Activated naive CD4-positive, alpha-beta T cell treated with anti-CD3 and anti-CD28 coated beads for 36 hours (primary cell): ENCODE data around the gene IQCH. TPM values are rescaled to one million over a fixed set of nuclear protein-coding genes. Genes with fewer than 3 reads are reported as not detected.

Experiments used
- CTCF ChIA-PET: fragments of 350-600 bp; sonication (Branson Sonifier 250); formaldehyde crosslinking; loops from one replicate; lab custom pipeline; 2021; ENCODE audit warnings: antibody characterized with exemption; lab: Charles Lee
- DNase-seq: peaks from one replicate; pipeline ENCODE4 v3.0.0-alpha.2; 2020
- H3K27ac Mint-ChIP-seq: one replicate; pipeline ENCODE4 v1.8.0; 2021; ENCODE audit warnings: mild to moderate bottlenecking, mixed read lengths
- H3K27me3 Mint-ChIP-seq: one replicate; pipeline ENCODE4 v1.8.0; 2021; ENCODE audit warnings: low read depth, mixed read lengths
- H3K36me3 Mint-ChIP-seq: one replicate; pipeline ENCODE4 v1.8.0; 2021; ENCODE audit warnings: low read depth, mixed read lengths
- H3K4me1 Mint-ChIP-seq: one replicate; pipeline ENCODE4 v1.8.0; 2021; ENCODE audit warnings: low read depth, mixed read lengths
- H3K4me3 Mint-ChIP-seq: one replicate; pipeline ENCODE4 v1.8.0; 2021; ENCODE audit warnings: mild to moderate bottlenecking, moderate library complexity, mixed read lengths
- H3K9me3 Mint-ChIP-seq: one replicate; pipeline ENCODE4 v1.8.0; 2021; ENCODE audit warnings: mixed read lengths
- intact Hi-C: fragments of 100-400 bp; cut with micrococcal nuclease; formaldehyde crosslinking; loops from one replicate; pipeline ENCODE4 v1.15.1; 2023
- total RNA-seq, 2 experiments: library from RNA; stranded (reverse); gene quantifications; one replicate each; pipeline ENCODE4 v1.2.3, GENCODE V29; 2021

The IQCH gene
- total RNA-seq, 2 experiments from 2014 or later, result 0.98 to 1.4 TPM

- no peak for DNase-seq
- intact Hi-C loops, result loop anchor here (1.0 to 5.0 kb wide), 6 partner anchors 17 to 707 kb away; partner anchors contain the start of genes CLN6 and RNU6-1
- peak overlapping the region; percentile 92 for H3K4me3 Mint-ChIP-seq
- CTCF ChIA-PET, result interaction anchor here (0.6 to 1.9 kb wide), 4 partner anchors 11 to 314 kb away, joined by 3 to 4 read pairs (median 4); partner anchors contain the start of gene MAP2K5
- no peaks in the 10 kb centered on the region for H3K9me3 Mint-ChIP-seq
- peak overlapping the region; percentile 95 for H3K27ac Mint-ChIP-seq
- peaks cover 23% of the 10 kb centered on the region for H3K4me1 Mint-ChIP-seq
- H3K36me3 Mint-ChIP-seq, result peaks cover 3% of the 10 kb centered on the region
- H3K27me3 Mint-ChIP-seq, result no peaks in the 10 kb centered on the region
These were observed 267.4 kb downstream of the IQCH start for GRCh38 chr15:67521783-67522568.

- Mint-ChIP-seq H3K27me3 (no peaks in the 10 kb centered on the region), H3K36me3 (peaks cover 3% of the 10 kb centered on the region), H3K4me1 (peaks cover 23% of the 10 kb centered on the region), H3K9me3 (no peaks in the 10 kb centered on the region), H3K27ac (no peak overlapping the region), H3K4me3 (peak overlapping the region; percentile 29)
- CTCF ChIA-PET, result interaction anchor here (0.6 kb wide), 1 partner anchor 239 kb away, joined by 8 read pairs; no protein-coding TSS in a partner anchor
- no peak for DNase-seq
- intact Hi-C loops, result loop anchor here (5.0 kb wide), 2 partner anchors 239 to 281 kb away; no protein-coding TSS in a partner anchor
These were observed 268.7 kb downstream of the IQCH start for GRCh38 chr15:67523330-67523729.

GRCh38 chr15:67524235-67524634 lies 269.6 kb downstream of the IQCH start:
- intact Hi-C loops, result loop anchor here (5.0 kb wide), 2 partner anchors 238 to 282 kb away; no protein-coding TSS in a partner anchor
- no peaks in the 10 kb centered on the region for H3K27me3 Mint-ChIP-seq
- no peak overlapping the region for H3K4me3 Mint-ChIP-seq
- H3K4me1 Mint-ChIP-seq, result peaks cover 23% of the 10 kb centered on the region
- peaks cover 3% of the 10 kb centered on the region for H3K36me3 Mint-ChIP-seq
- H3K27ac Mint-ChIP-seq, result no peak overlapping the region
- CTCF ChIA-PET, result interaction anchor here (0.7 to 1.1 kb wide), 3 partner anchors 67 to 312 kb away, joined by 3 to 5 read pairs (median 3); no protein-coding TSS in a partner anchor
- DNase-seq, result no peak
- H3K9me3 Mint-ChIP-seq, result no peaks in the 10 kb centered on the region

- CTCF ChIA-PET, result no interaction called here
- H3K4me3 Mint-ChIP-seq, result no peak overlapping the region
- H3K27me3 Mint-ChIP-seq, result no peaks in the 10 kb centered on the region
- peaks cover 3% of the 10 kb centered on the region for H3K36me3 Mint-ChIP-seq
- H3K4me1 Mint-ChIP-seq, result peaks cover 15% of the 10 kb centered on the region
- no peak overlapping the region for H3K27ac Mint-ChIP-seq
- no peaks in the 10 kb centered on the region for H3K9me3 Mint-ChIP-seq
- intact Hi-C loops, result no loop called here
- DNase-seq, result no peak
These were observed 273.9 kb downstream of the IQCH start for GRCh38 chr15:67528513-67528912.

GRCh38 chr15:67531379-67531914 lies 276.9 kb downstream of the IQCH start:
- intact Hi-C loops, result no loop called here
- Mint-ChIP-seq H3K9me3 (no peaks in the 10 kb centered on the region), H3K27ac (no peak overlapping the region), H3K27me3 (no peaks in the 10 kb centered on the region), H3K4me3 (no peak overlapping the region), H3K4me1 (peaks cover 9% of the 10 kb centered on the region), H3K36me3 (no peaks in the 10 kb centered on the region)
- DNase-seq, result no peak
- CTCF ChIA-PET, result no interaction called here

GRCh38 chr15:67533873-67534272 lies 279.3 kb downstream of the IQCH start:
- CTCF ChIA-PET, result no interaction called here
- Mint-ChIP-seq H3K36me3 (no peaks in the 10 kb centered on the region), H3K4me3 (no peak overlapping the region), H3K27me3 (no peaks in the 10 kb centered on the region), H3K4me1 (peaks cover 11% of the 10 kb centered on the region), H3K9me3 (no peaks in the 10 kb centered on the region), H3K27ac (no peak overlapping the region)
- DNase-seq, result no peak
- intact Hi-C loops, result no loop called here

- DNase-seq, result no peak
- Mint-ChIP-seq H3K36me3 (no peaks in the 10 kb centered on the region), H3K4me1 (peaks cover 16% of the 10 kb centered on the region), H3K4me3 (no peak overlapping the region), H3K27me3 (no peaks in the 10 kb centered on the region), H3K9me3 (no peaks in the 10 kb centered on the region), H3K27ac (no peak overlapping the region)
- intact Hi-C loops, result no loop called here
- CTCF ChIA-PET, result no interaction called here
These were observed 279.8 kb downstream of the IQCH start for GRCh38 chr15:67534360-67534759.

- no peak overlapping the region for H3K27ac Mint-ChIP-seq
- peaks cover 23% of the 10 kb centered on the region for H3K4me1 Mint-ChIP-seq
- CTCF ChIA-PET, result no interaction called here
- intact Hi-C loops, result no loop called here
- H3K4me3 Mint-ChIP-seq, result no peak overlapping the region
- no peak for DNase-seq
- H3K9me3 Mint-ChIP-seq, result no peaks in the 10 kb centered on the region
- no peaks in the 10 kb centered on the region for H3K27me3 Mint-ChIP-seq
- no peaks in the 10 kb centered on the region for H3K36me3 Mint-ChIP-seq
These were observed 283.2 kb downstream of the IQCH start for GRCh38 chr15:67537771-67538170.

- Mint-ChIP-seq H3K9me3 (no peaks in the 10 kb centered on the region), H3K27ac (peak within 1 kb of the TSS; percentile 95), H3K27me3 (no peaks in the 10 kb centered on the region), H3K4me3 (peak within 1 kb of the TSS; percentile 91), H3K4me1 (peaks cover 47% of the 10 kb centered on the region), H3K36me3 (no peaks in the 10 kb centered on the region)
- intact Hi-C loops, result loop anchor here (5.0 to 10.0 kb wide), 4 partner anchors 220 to 735 kb away; partner anchors contain the start of genes FEM1B and PIAS1
- peak; percentile 84 for DNase-seq
- CTCF ChIA-PET, result interaction anchor here (0.7 kb wide), 1 partner anchor 21 kb away, joined by 3 read pairs; no protein-coding TSS in a partner anchor
These were observed 288.1 kb downstream of the IQCH start, which contains the start of gene MAP2K5 for GRCh38 chr15:67542420-67543347. MAP2K5 (plus strand) TSS chr15:67542703; CDS start chr15:67543336, 633 bp downstream.

- intact Hi-C loops, result loop anchor here (5.0 to 10.0 kb wide), 4 partner anchors 219 to 734 kb away; partner anchors contain the start of genes FEM1B and PIAS1
- no peak for DNase-seq
- CTCF ChIA-PET, result no interaction called here
- Mint-ChIP-seq H3K9me3 (no peaks in the 10 kb centered on the region), H3K4me1 (peaks cover 53% of the 10 kb centered on the region), H3K4me3 (peak overlapping the region; percentile 91), H3K36me3 (no peaks in the 10 kb centered on the region), H3K27ac (peak overlapping the region; percentile 83), H3K27me3 (no peaks in the 10 kb centered on the region)
These were observed 288.7 kb downstream of the IQCH start for GRCh38 chr15:67543348-67543718.

- Mint-ChIP-seq H3K9me3 (no peaks in the 10 kb centered on the region), H3K4me3 (no peak overlapping the region), H3K27ac (no peak overlapping the region), H3K27me3 (no peaks in the 10 kb centered on the region), H3K36me3 (no peaks in the 10 kb centered on the region), H3K4me1 (peaks cover 46% of the 10 kb centered on the region)
- intact Hi-C loops, result loop anchor here (5.0 to 10.0 kb wide), 4 partner anchors 218 to 733 kb away; partner anchors contain the start of genes FEM1B and PIAS1
- CTCF ChIA-PET, result no interaction called here
- no peak for DNase-seq
These were observed 289.9 kb downstream of the IQCH start for GRCh38 chr15:67544475-67544874.
